SK-N-SH treated with all-trans-retinoic acid at 6 μM for 48 hours (cell line): ENCODE measurements around the gene SORCS3.

Source experiments
- ISL1 ChIP-seq: fragments of 250-450 bp; sonication (Bioruptor Pico); IDR thresholded peaks from 2 replicates; pipeline ENCODE4 v2.1.2; 2022; ENCODE audit warnings: mild to moderate bottlenecking, moderate library complexity
- PATZ1 ChIP-seq: fragments of 250-450 bp; sonication (Bioruptor Pico); IDR thresholded peaks from 2 replicates; pipeline ENCODE4 v1.8.0; 2020; ENCODE audit warnings: mild to moderate bottlenecking, moderate library complexity, borderline replicate concordance
- RARB ChIP-seq: fragments of 250-450 bp; sonication (Bioruptor Pico); IDR thresholded peaks from 2 replicates; pipeline ENCODE4 v1.8.0; 2021; ENCODE audit warnings: mild to moderate bottlenecking, moderate library complexity
- TCF4 ChIP-seq: fragments of 250-450 bp; sonication (Bioruptor Pico); IDR thresholded peaks from 2 replicates; pipeline ENCODE4 v1.8.0; 2021; ENCODE audit warnings: mild to moderate bottlenecking, moderate library complexity, borderline replicate concordance
- ZFP30 ChIP-seq: fragments of 450-650 bp; formaldehyde crosslinking; IDR thresholded peaks from 2 replicates; pipeline ENCODE4 v1.5.0; 2022; ENCODE audit warnings: mild to moderate bottlenecking, moderate library complexity

DNA sequence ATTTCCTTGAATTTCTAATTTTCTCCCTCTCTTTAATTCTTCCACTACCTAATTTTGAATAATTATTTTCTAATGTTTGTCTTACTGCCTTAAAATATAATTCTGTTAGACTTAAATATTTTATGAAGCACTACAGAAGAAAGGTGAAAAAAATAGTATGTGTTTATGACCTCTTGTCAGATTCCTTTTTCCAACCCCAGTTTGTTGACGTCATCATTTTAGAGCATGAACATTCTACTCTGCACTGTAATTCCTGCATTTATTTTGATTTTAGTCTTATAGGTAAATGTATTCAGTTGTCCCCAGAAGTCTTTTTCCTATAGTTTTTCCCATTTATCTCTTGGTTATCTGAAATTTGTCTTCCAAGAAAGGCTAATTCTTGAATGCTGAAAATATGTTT, 468.1 kb downstream of the SORCS3 start:
- no peak for TF ChIP-seq RARB (CRISPR knock-in tag)
- no peak for TF ChIP-seq PATZ1 (CRISPR knock-in tag)
- no peak for TF ChIP-seq TCF4
- TF ChIP-seq ISL1 (CRISPR knock-in tag) = no peak
- TF ChIP-seq ZFP30 (CRISPR knock-in tag) = no peak
